HepG2 (cell line): ENCODE data around the gene MAMSTR. TPM values are rescaled to one million over a fixed set of nuclear protein-coding genes. Genes with fewer than 3 reads are reported as not detected.

Source experiments
- ATAC-seq: fragments of 200-7000 bp; cut with Tn5 transposase; 3 replicates; pipeline ENCODE4 v1.9.1; 2020; ENCODE audit warnings: mild to moderate bottlenecking, moderate library complexity
- BruUV-seq: library from RNA; stranded (reverse); fragments of 400-500 nt; replicated peaks from 2 replicates; lab custom pipeline; 2021; lab: Mats Ljungman, UMichigan
- CTCF ChIA-PET: fragments of 300-600 bp; formaldehyde crosslinking; extraction: SDS; loops from one replicate; lab custom pipeline; 2021; ENCODE audit warnings: low total read pairs, inconsistent platforms, low intra/inter-chr PET ratio; lab: Yijun Ruan, JAX
- POLR2A ChIA-PET: fragments of 350-600 bp; sonication (Branson Sonifier 250); formaldehyde crosslinking; loops from one replicate; lab custom pipeline; 2020; ENCODE audit warnings: antibody characterized with exemption, inconsistent platforms; lab: Yijun Ruan, JAX
- DNase-seq: peaks from one replicate; pipeline ENCODE4 v3.0.0-alpha.2; 2015; ENCODE audit warnings: low spot score
- FAIRE-seq: peaks from 3 replicates; lab custom pipeline; 2011; peaks lifted over from hg19 to GRCh38; lab: Jason Lieb, UNC
- H2AFZ ChIP-seq: one replicate; pipeline ENCODE4 v1.6.1; 2011; ENCODE audit warnings: low read length, inconsistent platforms
- H3K27ac ChIP-seq: fragments of 300-600 bp; 3 replicates; pipeline ENCODE4 v1.8.0; 2011; ENCODE audit warnings: mixed run types, mild to moderate bottlenecking, mixed read lengths, low read length, inconsistent platforms; ENCODE audit not compliant: insufficient read depth; ENCODE audit errors: extremely low read length
- H3K27me3 ChIP-seq, 2 experiments: fragments of 200-600 bp in 1 of 2; 2 replicates in 1 of 2; 3 replicates in 1 of 2; pipeline versions ENCODE4 v1.6.0 to v1.8.0; 2011; ENCODE audit warnings: low read length in 2 of 2, mild to moderate bottlenecking in 2 of 2, moderate library complexity in 2 of 2, inconsistent platforms in 1 of 2; ENCODE audit not compliant: insufficient read depth in 2 of 2, control insufficient read depth in 1 of 2
- H3K36me3 ChIP-seq, 2 experiments: fragments of 200-600 bp in 1 of 2; replicated peaks in 1 of 2; 2 replicates in 1 of 2; 3 replicates in 1 of 2; pipeline versions ENCODE4 v1.5.1 to v1.8.0; 2011; ENCODE audit warnings: low read length in 2 of 2, inconsistent platforms in 1 of 2; ENCODE audit not compliant: insufficient read depth in 2 of 2, control insufficient read depth in 1 of 2
- H3K4me1 ChIP-seq: 2 replicates; pipeline ENCODE4 v1.5.1; 2012; ENCODE audit warnings: low read length, inconsistent platforms; ENCODE audit not compliant: insufficient read depth
- H3K4me2 ChIP-seq: 2 replicates; pipeline ENCODE4 v1.6.0; 2011; ENCODE audit warnings: low read depth, low read length, inconsistent platforms
- H3K4me3 ChIP-seq, 3 experiments: fragments of 200-600 bp in 1 of 3; sonication (generic), shearing (Covaris generic) in 1 of 3; replicated peaks in 1 of 3; 2 replicates each; pipeline ENCODE4 v1.5.1; 2011 to 2016; ENCODE audit warnings: low read length in 3 of 3, inconsistent platforms in 2 of 3, low read depth in 2 of 3, mild to moderate bottlenecking in 2 of 3, control low read depth in 1 of 3, mixed read lengths in 1 of 3; ENCODE audit not compliant: insufficient read depth in 1 of 3
- H3K79me2 ChIP-seq: one replicate; pipeline ENCODE4 v1.6.1; 2011; ENCODE audit warnings: low read length, inconsistent platforms; ENCODE audit not compliant: insufficient read depth
- H3K9ac ChIP-seq: 2 replicates; pipeline ENCODE4 v1.6.0; 2011; ENCODE audit warnings: mild to moderate bottlenecking, low read depth, low read length, inconsistent platforms; ENCODE audit not compliant: insufficient read depth
- H3K9me3 ChIP-seq: 2 replicates; pipeline ENCODE4 v1.5.1; 2012; ENCODE audit warnings: mild to moderate bottlenecking, low read length
- H4K20me1 ChIP-seq: 2 replicates; pipeline ENCODE4 v1.6.0; 2011; ENCODE audit warnings: inconsistent platforms, mild to moderate bottlenecking, low read length, moderate library complexity; ENCODE audit not compliant: insufficient read depth
- BCL6 ChIP-seq: IDR thresholded peaks from 2 replicates; pipeline ENCODE4 v1.6.1; 2016; ENCODE audit warnings: missing genetic modification reagents, missing compliant biosample characterization
- CREBL2 ChIP-seq: sonication (generic); formaldehyde crosslinking; IDR thresholded peaks from 2 replicates; pipeline ENCODE4 v1.8.1; 2023; ENCODE audit warnings: missing genetic modification reagents, mild to moderate bottlenecking, borderline replicate concordance
- ERF ChIP-seq: IDR thresholded peaks from 2 replicates; pipeline ENCODE4 v1.6.1; 2018; ENCODE audit warnings: missing biosample characterization, missing genetic modification reagents
- GABPA ChIP-seq, 2 experiments: IDR thresholded peaks; 2 replicates each; pipeline ENCODE4 v1.6.1; 2011 to 2016; ENCODE audit warnings: low read depth in 2 of 2, low read length in 1 of 2, missing biosample characterization in 1 of 2, missing genetic modification characterization in 1 of 2
- KDM5A ChIP-seq: fragments of 200-600 bp; sonication (generic); IDR thresholded peaks from 2 replicates; pipeline ENCODE4 v1.7.0; 2018; ENCODE audit warnings: antibody characterized with exemption, mild to moderate bottlenecking, low read length, borderline replicate concordance
- NFKBIZ ChIP-seq: IDR thresholded peaks from 2 replicates; pipeline ENCODE4 v1.6.1; 2018; ENCODE audit warnings: missing genetic modification reagents, missing compliant biosample characterization
- SIX4 ChIP-seq: sonication (generic); formaldehyde crosslinking; IDR thresholded peaks from 2 replicates; pipeline ENCODE4 v1.4.0; 2020; ENCODE audit warnings: missing genetic modification reagents
- ZNF224 ChIP-seq: sonication (generic); formaldehyde crosslinking; IDR thresholded peaks from 2 replicates; pipeline ENCODE4 v1.5.0; 2020; ENCODE audit warnings: mild to moderate bottlenecking, missing genetic modification reagents
- ZNF280D ChIP-seq: sonication (generic); formaldehyde crosslinking; IDR thresholded peaks from 2 replicates; pipeline ENCODE4 v1.5.1; 2020; ENCODE audit warnings: mild to moderate bottlenecking, missing genetic modification reagents
- ZNF556 ChIP-seq: sonication (generic); formaldehyde crosslinking; IDR thresholded peaks from 2 replicates; pipeline ENCODE4 v1.4.0; 2020; ENCODE audit warnings: mild to moderate bottlenecking, missing genetic modification reagents, borderline replicate concordance
- ZNF605 ChIP-seq: sonication (generic); formaldehyde crosslinking; IDR thresholded peaks from 2 replicates; pipeline ENCODE4 v1.8.0; 2022; ENCODE audit warnings: mild to moderate bottlenecking, missing genetic modification reagents
- ZNF816 ChIP-seq: sonication (generic); formaldehyde crosslinking; IDR thresholded peaks from 2 replicates; pipeline ENCODE4 v1.8.0; 2022; ENCODE audit warnings: missing genetic modification reagents, mild to moderate bottlenecking, borderline replicate concordance
- ZSCAN22 ChIP-seq: sonication (generic); formaldehyde crosslinking; IDR thresholded peaks from 2 replicates; pipeline ENCODE4 v1.4.0; 2020; ENCODE audit warnings: mild to moderate bottlenecking, missing genetic modification reagents
- ZUFSP ChIP-seq: sonication (generic); formaldehyde crosslinking; IDR thresholded peaks from 2 replicates; pipeline ENCODE4 v1.9.0; 2021; ENCODE audit warnings: missing genetic modification reagents, mild to moderate bottlenecking, borderline replicate concordance
- WGBS: methylation state at CpG from one replicate; pipeline ENCODE4 v1.1.6; 2017; ENCODE audit warnings: low lambda C conversion rate; 5-methylcytosine and 5-hydroxymethylcytosine counted together
- in situ Hi-C: cut with HindIII; loops from 2 replicates; pipeline ENCODE4 v1.10.0; 2017; ENCODE audit warnings: low pct_unique_long_range_greater_than_20kb; ENCODE audit not compliant: extremely low pct_ligation_motif_present
- intact Hi-C: fragments of 100-400 bp; cut with micrococcal nuclease; formaldehyde crosslinking; loops from one replicate; pipeline ENCODE4 v1.10.0; 2022; ENCODE audit not compliant: unreplicated experiment
- polyA plus RNA-seq, 8 experiments: library from polyadenylated mRNA; depleted of rRNA in 3 of 8; stranded (reverse) in 7 of 8; unstranded in 1 of 8; fragments of >200 nt; fragmentation: Illumina TruSeq in 4 of 8; extraction: Trizol in 4 of 8; gene quantifications; 2 replicates each; pipeline versions ENCODE4 v1.2.1 to v1.2.3, GENCODE V29; 2011 to 2016; ENCODE audit warnings: low read depth in 4 of 8, missing spikeins in 1 of 8, mixed read lengths in 1 of 8; ENCODE audit not compliant: insufficient read depth in 1 of 8
- total RNA-seq, 5 experiments: library from RNA; depleted of rRNA; stranded (reverse); fragments of >200 nt; fragmentation: Illumina TruSeq; extraction: Trizol; gene quantifications; 2 replicates each; pipeline ENCODE4 v1.2.3, GENCODE V29; 2016; ENCODE audit warnings: low read depth in 1 of 5

Gene MAMSTR
- total and polyA plus RNA-seq, 2 of the 13 experiments (the other 11 are each of a cell fraction or from before 2014, with no cell fraction given): 2.2 to 2.4 TPM

GRCh38 chr19:48756686-48757085, 37.2 kb upstream of the MAMSTR start (continued):
- TF ChIP-seq ZNF280D (no peak), NFKBIZ (CRISPR knock-in tag) (no peak), ERF (no peak), GABPA (IDR thresholded peaks at IDR 0.05; ENCODE audit: low read depth, low read length) (no peak), GABPA (CRISPR knock-in tag; IDR thresholded peaks at IDR 0.05; ENCODE audit: low read depth) (no peak), ZUFSP (CRISPR knock-in tag) (no peak), ZNF556 (CRISPR knock-in tag) (no peak)

- Histone ChIP-seq H3K4me3 (no peak overlapping the region), H3K4me1 (peaks cover 57% of the 10 kb centered on the region), H3K4me2 (no peak overlapping the region), H2AFZ (no peak overlapping the region), H3K9ac (no peak overlapping the region), H3K9me3 (no peaks in the 10 kb centered on the region), H3K27ac (no peak overlapping the region), H3K36me3 (no peaks in the 10 kb centered on the region), H3K27me3 (no peaks in the 10 kb centered on the region), H3K79me2 (no peaks in the 10 kb centered on the region), H4K20me1 (no peaks in the 10 kb centered on the region)
- TF ChIP-seq KDM5A (no peak), ZSCAN22 (CRISPR knock-in tag) (peak; percentile 87; the same call in 1 of the 2 replicates), ZNF605 (CRISPR knock-in tag) (no peak), ZNF224 (CRISPR knock-in tag) (no peak), SIX4 (CRISPR knock-in tag) (no peak), BCL6 (no peak), CREBL2 (no peak), ZNF816 (CRISPR knock-in tag) (no peak)
- intact Hi-C loops (no loop called here), in situ Hi-C loops (no loop called here)
- DNase-seq (no peak), FAIRE-seq (no peak), ATAC-seq (no peak)
- POLR2A ChIA-PET: interaction anchor here (0.6 kb wide), 1 partner anchor 40 kb away, joined by 3 read pairs; no protein-coding TSS in a partner anchor
- BruUV-seq: no TSS peak
- CTCF ChIA-PET: no interaction called here
- 100% methylated on average over 1 of the region's 11 CpGs for WGBS
These were observed 36.7 kb upstream of the MAMSTR start for GRCh38 chr19:48756212-48756611.
